Activated naive CD4-positive, alpha-beta T cell treated with Interleukin-2 at 50 U/mL for 16 hours (primary cell): Measurements from ENCODE around the gene ALDH1B1.

Experiments
- DNase-seq: peaks from one replicate; pipeline ENCODE4 v3.0.0-alpha.2; 2020

The ALDH1B1 gene

GRCh38 chr9:38442473-38443096, 50.1 kb downstream of the ALDH1B1 start:
- DNase-seq: no peak

- DNase-seq: no peak
Observed at GRCh38 chr9:38443181-38443580, 50.7 kb downstream of the ALDH1B1 start.

GRCh38 chr9:38443597-38443996, 51.1 kb downstream of the ALDH1B1 start:
- DNase-seq: no peak

GRCh38 chr9:38445154-38446043, 52.9 kb downstream of the ALDH1B1 start:
- DNase-seq: no peak

- DNase-seq: no peak
Observed at GRCh38 chr9:38447703-38448102, 55.2 kb downstream of the ALDH1B1 start.
